Stimulated activated CD8-positive, alpha-beta memory T cell treated with anti-CD3 and anti-CD28 coated beads, Interleukin-7, amount 100 ng/mL, for 1 hour (primary cell): Measurements from ENCODE around the gene CLDN24.

Experiments
- DNase-seq, 2 donors: peaks; one replicate each; pipeline ENCODE4 v3.0.0-alpha.2; 2020; ENCODE audit warnings: low read depth in 2 of 2

The CLDN24 gene

GRCh38 chr4:183284965-183285364, 37.3 kb downstream of the CLDN24 start:
- no peak for DNase-seq

- DNase-seq: no peak
These were observed 37.9 kb downstream of the CLDN24 start for GRCh38 chr4:183284258-183284785.

- DNase-seq: no peak
These were observed 46.1 kb downstream of the CLDN24 start for GRCh38 chr4:183276106-183276505.

- no peak for DNase-seq
These were observed 49.8 kb downstream of the CLDN24 start for GRCh38 chr4:183272384-183272783.
